WTC11 (cell line): Measurements from ENCODE around the gene CPAMD8. TPM values are rescaled to one million over a fixed set of nuclear protein-coding genes. Genes with fewer than 3 reads are reported as not detected.

Source experiments
- ATAC-seq: fragments of 200-7000 bp; cut with Tn5 transposase; 2 replicates; pipeline ENCODE4 v1.10.0; 2021; ENCODE audit warnings: mild to moderate bottlenecking, moderate library complexity
- CTCF ChIA-PET: fragments of 300-600 bp; sonication (Branson Sonifier 250); formaldehyde crosslinking; loops from one replicate; lab custom pipeline; 2021; ENCODE audit warnings: antibody characterized with exemption; lab: Charles Lee
- POLR2A ChIA-PET: fragments of 350-600 bp; sonication (Branson Sonifier 250); formaldehyde crosslinking; loops from one replicate; lab custom pipeline; 2021; ENCODE audit warnings: antibody characterized with exemption; lab: Charles Lee
- DNase-seq: peaks from one replicate; pipeline ENCODE4 v3.0.0; 2021; ENCODE audit warnings: low spot score
- H3K27ac Mint-ChIP-seq: 2 replicates; pipeline ENCODE4 v1.8.0; 2021; ENCODE audit warnings: mixed read lengths
- H3K27me3 Mint-ChIP-seq: 2 replicates; pipeline ENCODE4 v1.8.0; 2021; ENCODE audit warnings: low read depth, mild to moderate bottlenecking, moderate library complexity, mixed read lengths
- H3K36me3 Mint-ChIP-seq: 2 replicates; pipeline ENCODE4 v1.8.0; 2021; ENCODE audit warnings: mixed read lengths
- H3K4me1 Mint-ChIP-seq: 2 replicates; pipeline ENCODE4 v1.8.0; 2022; ENCODE audit warnings: mixed read lengths
- H3K4me3 Mint-ChIP-seq: 2 replicates; pipeline ENCODE4 v1.8.0; 2021; ENCODE audit warnings: mild to moderate bottlenecking, moderate library complexity, mixed read lengths
- H3K9me3 Mint-ChIP-seq: 2 replicates; pipeline ENCODE4 v1.8.0; 2021; ENCODE audit warnings: mixed read lengths
- CREM ChIP-seq: sonication (generic); formaldehyde crosslinking; IDR thresholded peaks from 2 replicates; pipeline ENCODE4 v1.8.1; 2022; ENCODE audit warnings: mild to moderate bottlenecking, missing genetic modification reagents, moderate library complexity
- EMX1 ChIP-seq: fragments of 250-450 bp; sonication (Bioruptor Pico); IDR thresholded peaks from 2 replicates; pipeline ENCODE4 v1.8.0; 2021; ENCODE audit warnings: mild to moderate bottlenecking
- ESRRA ChIP-seq: sonication (generic); formaldehyde crosslinking; IDR thresholded peaks from 2 replicates; pipeline ENCODE4 v1.8.1; 2022; ENCODE audit warnings: mild to moderate bottlenecking, missing genetic modification reagents, borderline replicate concordance
- FOXJ3 ChIP-seq: sonication (generic); formaldehyde crosslinking; IDR thresholded peaks from 2 replicates; pipeline ENCODE4 v1.9.0; 2021; ENCODE audit warnings: missing genetic modification reagents, mild to moderate bottlenecking, borderline replicate concordance
- HMGXB4 ChIP-seq: sonication (generic); formaldehyde crosslinking; IDR thresholded peaks from 2 replicates; pipeline ENCODE4 v1.8.1; 2023; ENCODE audit warnings: mild to moderate bottlenecking, moderate library complexity, missing genetic modification reagents
- IRF2 ChIP-seq: sonication (generic); formaldehyde crosslinking; IDR thresholded peaks from 2 replicates; pipeline ENCODE4 v1.8.0; 2022; ENCODE audit warnings: low read depth, missing genetic modification reagents, borderline replicate concordance
- JAZF1 ChIP-seq: fragments of 250-450 bp; sonication (Bioruptor Pico); IDR thresholded peaks from 2 replicates; pipeline ENCODE4 v1.9.0; 2021; ENCODE audit warnings: moderate library complexity, mild to moderate bottlenecking, inconsistent platforms
- MYBL2 ChIP-seq: sonication (generic); formaldehyde crosslinking; IDR thresholded peaks from 2 replicates; pipeline ENCODE4 v1.8.1; 2023; ENCODE audit warnings: mild to moderate bottlenecking, moderate library complexity, missing genetic modification reagents
- NFYB ChIP-seq: sonication (generic); formaldehyde crosslinking; conservative IDR thresholded peaks from 2 replicates; pipeline ENCODE4 v1.8.0; 2022; ENCODE audit warnings: low read depth, missing genetic modification reagents
- PRRX2 ChIP-seq: fragments of 250-450 bp; sonication (Bioruptor Pico); IDR thresholded peaks from 2 replicates; pipeline ENCODE4 v1.8.0; 2021; ENCODE audit warnings: mild to moderate bottlenecking
- TEAD1 ChIP-seq: sonication (generic); formaldehyde crosslinking; IDR thresholded peaks from 2 replicates; pipeline ENCODE4 v1.8.0; 2022; ENCODE audit warnings: mild to moderate bottlenecking, missing genetic modification reagents
- TEAD4 ChIP-seq: sonication (generic); formaldehyde crosslinking; IDR thresholded peaks from 2 replicates; pipeline ENCODE4 v1.8.0; 2022; ENCODE audit warnings: mild to moderate bottlenecking, missing genetic modification reagents
- ZNF219 ChIP-seq: sonication (generic); formaldehyde crosslinking; IDR thresholded peaks from 2 replicates; pipeline ENCODE4 v1.8.0; 2023; ENCODE audit warnings: missing genetic modification reagents, mild to moderate bottlenecking, borderline replicate concordance
- ZNF232 ChIP-seq: sonication (generic); formaldehyde crosslinking; IDR thresholded peaks from 2 replicates; pipeline ENCODE4 v1.8.0; 2022; ENCODE audit warnings: mild to moderate bottlenecking, missing genetic modification reagents
- ZNF263 ChIP-seq: sonication (generic); formaldehyde crosslinking; IDR thresholded peaks from 2 replicates; pipeline ENCODE4 v1.8.1; 2022; ENCODE audit warnings: low read depth, mild to moderate bottlenecking, moderate library complexity, missing genetic modification reagents
- ZNF396 ChIP-seq: fragments of 250-450 bp; sonication (Bioruptor Pico); IDR thresholded peaks from 2 replicates; pipeline ENCODE4 v1.8.0; 2021; ENCODE audit warnings: mild to moderate bottlenecking, moderate library complexity, borderline replicate concordance
- ZNF512 ChIP-seq: sonication (generic); formaldehyde crosslinking; IDR thresholded peaks from 2 replicates; pipeline ENCODE4 v1.8.1; 2022; ENCODE audit warnings: missing genetic modification reagents, borderline replicate concordance
- total RNA-seq: library from RNA; stranded (reverse); gene quantifications from 3 replicates; pipeline ENCODE4 v1.2.3, GENCODE V29; 2021
- TF ChIP-seq, protein P1 (sequence below): sonication (generic); formaldehyde crosslinking; IDR thresholded peaks from 2 replicates; pipeline ENCODE4 v1.8.1; 2022; ENCODE audit warnings: mild to moderate bottlenecking, moderate library complexity, missing genetic modification reagents
- TF ChIP-seq, protein P2 (sequence below): sonication (generic); formaldehyde crosslinking; IDR thresholded peaks from 2 replicates; pipeline ENCODE4 v1.8.1; 2023; ENCODE audit warnings: mild to moderate bottlenecking, missing genetic modification reagents
- TF ChIP-seq, protein P3 (sequence below): sonication (generic); formaldehyde crosslinking; IDR thresholded peaks from 2 replicates; pipeline ENCODE4 v1.8.0; 2023; ENCODE audit warnings: mild to moderate bottlenecking, missing genetic modification reagents
- TF ChIP-seq, protein P4 (sequence below): sonication (generic); formaldehyde crosslinking; IDR thresholded peaks from 2 replicates; pipeline ENCODE4 v1.8.0; 2023; ENCODE audit warnings: missing genetic modification reagents

The CPAMD8 gene
- total RNA-seq, 1 experiment from 2014 or later: 6.9 TPM

DNA sequence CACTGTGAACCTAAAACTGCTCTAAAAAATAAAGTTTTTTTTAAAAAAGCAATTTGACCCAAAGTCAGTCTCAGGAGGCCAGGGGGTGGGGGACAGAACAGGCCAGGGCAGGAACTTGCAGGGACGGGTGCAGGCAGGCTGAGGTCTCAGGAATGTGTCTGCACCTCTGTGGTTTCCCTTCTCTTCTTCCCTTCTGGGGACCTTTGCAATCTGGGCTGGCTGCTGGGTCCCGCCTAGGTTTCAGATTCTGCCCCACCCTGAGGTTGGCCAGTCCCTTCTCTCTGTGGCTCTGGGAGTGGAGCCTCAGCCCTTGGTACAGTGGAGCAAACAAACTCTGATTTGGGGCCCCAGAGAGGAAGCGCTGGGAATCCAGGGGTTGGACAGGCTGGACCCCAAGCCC is 143.1 kb downstream of the CPAMD8 start (continued):
- no peak for TF ChIP-seq HMGXB4 (CRISPR knock-in tag)
- TF ChIP-seq, all 79 proteins: peak for 0

DNA sequence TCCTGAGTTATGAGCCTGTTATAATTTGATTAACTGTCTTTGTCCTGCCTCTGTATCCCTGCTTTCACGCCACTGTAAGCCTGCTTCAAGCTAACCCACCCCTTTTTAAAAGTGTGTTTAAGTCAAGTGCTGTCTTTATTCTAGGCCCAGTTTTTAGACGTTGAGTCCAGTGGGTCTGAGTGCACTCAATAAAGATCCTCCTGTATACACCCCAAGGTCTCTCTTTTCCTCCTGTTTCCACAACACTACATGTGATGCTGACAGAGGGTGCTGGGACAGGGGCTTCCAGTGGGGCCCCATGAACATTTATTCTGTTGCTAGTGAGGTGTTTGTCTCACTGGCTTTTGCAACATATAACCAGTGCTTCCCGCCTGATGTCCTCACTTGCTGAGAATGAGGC is 144.5 kb downstream of the CPAMD8 start:
- Mint-ChIP-seq H3K4me3 (no peak overlapping the region), H3K4me1 (no peaks in the 10 kb centered on the region), H3K27me3 (peaks cover 7% of the 10 kb centered on the region), H3K27ac (no peak overlapping the region), H3K36me3 (peaks cover 42% of the 10 kb centered on the region), H3K9me3 (peaks cover 25% of the 10 kb centered on the region)
- CTCF ChIA-PET: no interaction called here
- no peak for DNase-seq
- POLR2A ChIA-PET: no interaction called here
- no peak for ATAC-seq
- TF ChIP-seq, protein P1, sequence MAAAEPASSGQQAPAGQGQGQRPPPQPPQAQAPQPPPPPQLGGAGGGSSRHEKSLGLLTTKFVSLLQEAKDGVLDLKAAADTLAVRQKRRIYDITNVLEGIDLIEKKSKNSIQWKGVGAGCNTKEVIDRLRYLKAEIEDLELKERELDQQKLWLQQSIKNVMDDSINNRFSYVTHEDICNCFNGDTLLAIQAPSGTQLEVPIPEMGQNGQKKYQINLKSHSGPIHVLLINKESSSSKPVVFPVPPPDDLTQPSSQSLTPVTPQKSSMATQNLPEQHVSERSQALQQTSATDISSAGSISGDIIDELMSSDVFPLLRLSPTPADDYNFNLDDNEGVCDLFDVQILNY (CRISPR knock-in tag): no peak
- TF ChIP-seq ZNF263 (CRISPR knock-in tag) (no peak), ZNF232 (CRISPR knock-in tag) (no peak), ZNF219 (no peak), ESRRA (CRISPR knock-in tag) (no peak), NFYB (CRISPR knock-in tag) (no peak), TEAD4 (CRISPR knock-in tag) (no peak), CREM (CRISPR knock-in tag) (no peak), ZNF512 (CRISPR knock-in tag) (no peak), IRF2 (CRISPR knock-in tag) (no peak), PRRX2 (no peak), FOXJ3 (CRISPR knock-in tag) (no peak), EMX1 (no peak), MYBL2 (CRISPR knock-in tag) (no peak), JAZF1 (no peak), ZNF396 (CRISPR knock-in tag) (no peak), TEAD1 (CRISPR knock-in tag) (no peak)
- TF ChIP-seq, protein P2, sequence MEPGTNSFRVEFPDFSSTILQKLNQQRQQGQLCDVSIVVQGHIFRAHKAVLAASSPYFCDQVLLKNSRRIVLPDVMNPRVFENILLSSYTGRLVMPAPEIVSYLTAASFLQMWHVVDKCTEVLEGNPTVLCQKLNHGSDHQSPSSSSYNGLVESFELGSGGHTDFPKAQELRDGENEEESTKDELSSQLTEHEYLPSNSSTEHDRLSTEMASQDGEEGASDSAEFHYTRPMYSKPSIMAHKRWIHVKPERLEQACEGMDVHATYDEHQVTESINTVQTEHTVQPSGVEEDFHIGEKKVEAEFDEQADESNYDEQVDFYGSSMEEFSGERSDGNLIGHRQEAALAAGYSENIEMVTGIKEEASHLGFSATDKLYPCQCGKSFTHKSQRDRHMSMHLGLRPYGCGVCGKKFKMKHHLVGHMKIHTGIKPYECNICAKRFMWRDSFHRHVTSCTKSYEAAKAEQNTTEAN: no peak
- TF ChIP-seq, protein P3, sequence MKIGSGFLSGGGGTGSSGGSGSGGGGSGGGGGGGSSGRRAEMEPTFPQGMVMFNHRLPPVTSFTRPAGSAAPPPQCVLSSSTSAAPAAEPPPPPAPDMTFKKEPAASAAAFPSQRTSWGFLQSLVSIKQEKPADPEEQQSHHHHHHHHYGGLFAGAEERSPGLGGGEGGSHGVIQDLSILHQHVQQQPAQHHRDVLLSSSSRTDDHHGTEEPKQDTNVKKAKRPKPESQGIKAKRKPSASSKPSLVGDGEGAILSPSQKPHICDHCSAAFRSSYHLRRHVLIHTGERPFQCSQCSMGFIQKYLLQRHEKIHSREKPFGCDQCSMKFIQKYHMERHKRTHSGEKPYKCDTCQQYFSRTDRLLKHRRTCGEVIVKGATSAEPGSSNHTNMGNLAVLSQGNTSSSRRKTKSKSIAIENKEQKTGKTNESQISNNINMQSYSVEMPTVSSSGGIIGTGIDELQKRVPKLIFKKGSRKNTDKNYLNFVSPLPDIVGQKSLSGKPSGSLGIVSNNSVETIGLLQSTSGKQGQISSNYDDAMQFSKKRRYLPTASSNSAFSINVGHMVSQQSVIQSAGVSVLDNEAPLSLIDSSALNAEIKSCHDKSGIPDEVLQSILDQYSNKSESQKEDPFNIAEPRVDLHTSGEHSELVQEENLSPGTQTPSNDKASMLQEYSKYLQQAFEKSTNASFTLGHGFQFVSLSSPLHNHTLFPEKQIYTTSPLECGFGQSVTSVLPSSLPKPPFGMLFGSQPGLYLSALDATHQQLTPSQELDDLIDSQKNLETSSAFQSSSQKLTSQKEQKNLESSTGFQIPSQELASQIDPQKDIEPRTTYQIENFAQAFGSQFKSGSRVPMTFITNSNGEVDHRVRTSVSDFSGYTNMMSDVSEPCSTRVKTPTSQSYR (CRISPR knock-in tag): no peak
- TF ChIP-seq, protein P4, sequence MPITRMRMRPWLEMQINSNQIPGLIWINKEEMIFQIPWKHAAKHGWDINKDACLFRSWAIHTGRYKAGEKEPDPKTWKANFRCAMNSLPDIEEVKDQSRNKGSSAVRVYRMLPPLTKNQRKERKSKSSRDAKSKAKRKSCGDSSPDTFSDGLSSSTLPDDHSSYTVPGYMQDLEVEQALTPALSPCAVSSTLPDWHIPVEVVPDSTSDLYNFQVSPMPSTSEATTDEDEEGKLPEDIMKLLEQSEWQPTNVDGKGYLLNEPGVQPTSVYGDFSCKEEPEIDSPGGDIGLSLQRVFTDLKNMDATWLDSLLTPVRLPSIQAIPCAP (CRISPR knock-in tag): no peak
- TF ChIP-seq, all 79 proteins: peak for 0
